H1 (cell line): ENCODE data around the gene LCP1. TPM values are rescaled to one million over a fixed set of nuclear protein-coding genes. Genes with fewer than 3 reads are reported as not detected.

Source experiments
- CTCF ChIA-PET: fragments of 300-600 bp; sonication (Branson Sonifier 250); formaldehyde crosslinking; loops from one replicate; lab custom pipeline; 2021; ENCODE audit not compliant: partially characterized antibody; lab: Charles Lee
- POLR2A ChIA-PET: fragments of 300-600 bp; sonication (Branson Sonifier 250); formaldehyde crosslinking; loops from one replicate; lab custom pipeline; 2021; ENCODE audit warnings: inconsistent platforms; ENCODE audit not compliant: partially characterized antibody; lab: Charles Lee
- DNase-seq, 2 experiments: peaks; one replicate each; pipeline versions ENCODE4 v3.0.0 to v3.0.0-alpha.2; 2010 to 2022; ENCODE audit warnings: low spot score in 2 of 2, low read depth in 1 of 2, mixed read lengths in 1 of 2
- FAIRE-seq: peaks from 2 replicates; lab custom pipeline; 2011; peaks lifted over from hg19 to GRCh38; lab: Jason Lieb, UNC
- H2AFZ ChIP-seq: 2 replicates; pipeline ENCODE4 v1.8.1; 2012; ENCODE audit warnings: low read length, inconsistent platforms
- H2AK5ac ChIP-seq: 2 replicates; pipeline ENCODE4 v1.6.1; 2013; ENCODE audit warnings: low read depth, low read length
- H2BK120ac ChIP-seq: replicated peaks from 2 replicates; pipeline ENCODE3; 2013; ENCODE audit warnings: low read depth, low read length, inconsistent platforms
- H2BK12ac ChIP-seq: 2 replicates; pipeline ENCODE4 v1.6.1; 2013; ENCODE audit warnings: low read depth, low read length
- H2BK15ac ChIP-seq: 2 replicates; pipeline ENCODE4 v1.6.1; 2013; ENCODE audit warnings: low read length
- H2BK20ac ChIP-seq: 2 replicates; pipeline ENCODE4 v1.6.1; 2013; ENCODE audit warnings: low read length
- H2BK5ac ChIP-seq: 2 replicates; pipeline ENCODE4 v1.6.1; 2013; ENCODE audit warnings: low read depth, low read length
- H3K14ac ChIP-seq: 2 replicates; pipeline ENCODE4 v1.6.1; 2013; ENCODE audit warnings: inconsistent platforms; ENCODE audit not compliant: insufficient read length
- H3K18ac ChIP-seq: 2 replicates; pipeline ENCODE4 v1.6.1; 2013; ENCODE audit warnings: low read length; ENCODE audit errors: extremely low read depth
- H3K23ac ChIP-seq: 2 replicates; pipeline ENCODE4 v1.6.1; 2013; ENCODE audit warnings: inconsistent platforms; ENCODE audit not compliant: insufficient read length
- H3K23me2 ChIP-seq: 2 replicates; pipeline ENCODE4 v1.6.1; 2013; ENCODE audit warnings: low read depth, low read length
- H3K27ac ChIP-seq: 2 replicates; pipeline ENCODE4 v1.6.1; 2011; ENCODE audit warnings: low read depth, low read length, inconsistent platforms
- H3K27me3 ChIP-seq, 4 experiments: replicated peaks in 1 of 4; 1 replicate in 1 of 4; 2 replicates in 3 of 4; pipeline versions ENCODE4 v1.6.1 to v1.8.1; 2011 to 2013; ENCODE audit warnings: low read length in 3 of 4, mild to moderate bottlenecking in 3 of 4, inconsistent platforms in 2 of 4, mixed read lengths in 2 of 4, moderate library complexity in 1 of 4; ENCODE audit not compliant: control insufficient read depth in 3 of 4, insufficient read depth in 3 of 4; ENCODE audit errors: extremely low read depth in 1 of 4
- H3K36me3 ChIP-seq, 4 experiments: 2 replicates each; pipeline versions ENCODE4 v1.6.1 to v1.8.1; 2011 to 2013; ENCODE audit warnings: mild to moderate bottlenecking in 4 of 4, low read length in 3 of 4, moderate library complexity in 2 of 4, control low read depth in 1 of 4, inconsistent platforms in 1 of 4; ENCODE audit not compliant: insufficient read depth in 4 of 4, control insufficient read depth in 2 of 4
- H3K4ac ChIP-seq: replicated peaks from 2 replicates; pipeline ENCODE3; 2013; ENCODE audit warnings: low read length, low read depth, mixed read lengths, inconsistent platforms; ENCODE audit not compliant: insufficient read length
- H3K4me1 ChIP-seq, 4 experiments: replicated peaks in 1 of 4; 1 replicate in 1 of 4; 2 replicates in 3 of 4; pipeline versions ENCODE4 v1.6.1 to v1.8.1; 2011 to 2013; ENCODE audit warnings: low read length in 3 of 4, inconsistent platforms in 2 of 4, mixed read lengths in 1 of 4; ENCODE audit not compliant: insufficient read depth in 4 of 4, control insufficient read depth in 3 of 4
- H3K4me2 ChIP-seq, 2 experiments: 2 replicates each; pipeline versions ENCODE4 v1.6.1 to v1.8.1; 2011 to 2013; ENCODE audit warnings: low read depth in 2 of 2, low read length in 2 of 2, control low read depth in 1 of 2, inconsistent platforms in 1 of 2, mild to moderate bottlenecking in 1 of 2; ENCODE audit not compliant: insufficient read depth in 1 of 2
- H3K4me3 ChIP-seq, 4 experiments: fragments of 200-600, 300-600 bp in 1 of 4; sonication (generic), shearing (Covaris generic), sonication (Bioruptor Twin) in 1 of 4; 2 replicates each; pipeline versions ENCODE4 v1.5.1 to v1.8.1; 2011 to 2016; ENCODE audit warnings: low read length in 4 of 4, low read depth in 3 of 4, control low read depth in 2 of 4, inconsistent platforms in 2 of 4, mild to moderate bottlenecking in 2 of 4, mixed read lengths in 1 of 4, moderate library complexity in 1 of 4; ENCODE audit not compliant: insufficient read depth in 2 of 4; ENCODE audit errors: extremely low read depth in 1 of 4
- H3K56ac ChIP-seq: replicated peaks from 2 replicates; pipeline ENCODE3; 2013; ENCODE audit warnings: low read depth, mild to moderate bottlenecking, mixed read lengths, low read length, inconsistent platforms; ENCODE audit not compliant: insufficient read length
- H3K79me1 ChIP-seq: 2 replicates; pipeline ENCODE4 v1.6.1; 2013; ENCODE audit warnings: low read depth, low read length, control low read depth
- H3K79me2 ChIP-seq, 2 experiments: 2 replicates each; pipeline versions ENCODE4 v1.6.1 to v1.8.1; 2012 to 2013; ENCODE audit warnings: low read length in 2 of 2, mild to moderate bottlenecking in 2 of 2, inconsistent platforms in 1 of 2; ENCODE audit not compliant: insufficient read depth in 2 of 2, control insufficient read depth in 1 of 2
- H3K9ac ChIP-seq, 4 experiments: replicated peaks in 1 of 4; 1 replicate in 1 of 4; 2 replicates in 3 of 4; pipeline versions ENCODE4 v1.6.1 to v1.8.1; 2011 to 2013; ENCODE audit warnings: low read depth in 3 of 4, low read length in 3 of 4, control low read depth in 2 of 4, mild to moderate bottlenecking in 2 of 4, moderate library complexity in 2 of 4, inconsistent platforms in 1 of 4; ENCODE audit errors: extremely low read depth in 1 of 4
- H3K9me3 ChIP-seq, 2 experiments: 2 replicates each; pipeline versions ENCODE4 v1.6.1 to v1.8.1; 2012 to 2013; ENCODE audit warnings: mild to moderate bottlenecking in 2 of 2, moderate library complexity in 2 of 2, control low read depth in 1 of 2, inconsistent platforms in 1 of 2, low read depth in 1 of 2, low read length in 1 of 2, mixed read lengths in 1 of 2; ENCODE audit not compliant: insufficient read depth in 2 of 2
- H4K20me1 ChIP-seq, 2 experiments: replicated peaks in 1 of 2; 2 replicates each; pipeline versions ENCODE3 to v1.8.1; 2011 to 2013; ENCODE audit warnings: inconsistent platforms in 2 of 2, low read length in 2 of 2, mild to moderate bottlenecking in 1 of 2; ENCODE audit not compliant: insufficient read depth in 2 of 2, control insufficient read depth in 1 of 2
- H4K5ac ChIP-seq: 2 replicates; pipeline ENCODE4 v1.6.1; 2013; ENCODE audit warnings: low read length, low read depth, mixed read lengths, inconsistent platforms; ENCODE audit not compliant: insufficient read length
- H4K8ac ChIP-seq: 2 replicates; pipeline ENCODE4 v1.8.0; 2013; ENCODE audit warnings: mild to moderate bottlenecking, moderate library complexity, low read length, inconsistent platforms; ENCODE audit not compliant: insufficient read depth; ENCODE audit errors: extremely low read depth
- H4K91ac ChIP-seq: replicated peaks from 2 replicates; pipeline ENCODE3; 2013; ENCODE audit warnings: low read length, mixed read lengths, inconsistent platforms; ENCODE audit not compliant: insufficient read length
- GABPA ChIP-seq: IDR thresholded peaks from 2 replicates; pipeline ENCODE4 v1.6.1; 2011; ENCODE audit warnings: mild to moderate bottlenecking, low read length, moderate library complexity, borderline replicate concordance; ENCODE audit not compliant: insufficient read depth
- WGBS, 2 experiments: shearing (Covaris generic) in 1 of 2; methylation state at CpG; one replicate each; pipeline versions ENCODE4 v1.1.6 to v1.1.7; 2013 to 2015; ENCODE audit warnings: low lambda C conversion rate in 2 of 2, mixed read lengths in 2 of 2, inconsistent platforms in 1 of 2, low coverage in 1 of 2, missing lambda C conversion rate in 1 of 2; ENCODE audit not compliant: insufficient replicate concordance in 2 of 2, insufficient coverage in 1 of 2, insufficient read length in 1 of 2; ENCODE audit errors: extremely low coverage in 1 of 2, missing lambda C conversion rate in 1 of 2; 5-methylcytosine and 5-hydroxymethylcytosine counted together
- polyA plus RNA-seq, 7 experiments: library from polyadenylated mRNA; depleted of rRNA in 3 of 7; stranded (reverse) in 5 of 7; unstranded in 2 of 7; fragments of >200 nt in 5 of 7; fragments of 200-250 nt in 2 of 7; gene quantifications; 1 replicate in 5 of 7; 2 replicates in 1 of 7; 4 replicates in 1 of 7; pipeline versions ENCODE4 v1.2.1 to v1.2.3, GENCODE V29; 2011 to 2013; ENCODE audit warnings: missing spikeins in 2 of 7, mixed read lengths in 2 of 7
- total RNA-seq: library from RNA; stranded (reverse); fragmentation: NEBNext Ultra II Directional; extraction: Animal tissue kit (Norgen Biotek cat#: 25700); gene quantifications from 2 replicates; pipeline ENCODE4 v1.2.1, GENCODE V29; 2021

LCP1 gene
- total and polyA plus RNA-seq, 2 of the 8 experiments (the other 6 are each of a cell fraction or from before 2014, with no cell fraction given) = 0.65 to 4.3 TPM

- no peaks in the 10 kb centered on the region for H3K27me3 ChIP-seq
- no peak overlapping the region for H3K4me2 ChIP-seq
- H3K27ac ChIP-seq = no peak overlapping the region
- H3K9me3 ChIP-seq = no peaks in the 10 kb centered on the region
- no peak overlapping the region for H2AFZ ChIP-seq
- no peak overlapping the region for H2BK12ac ChIP-seq
- no peaks in the 10 kb centered on the region for H3K4me1 ChIP-seq
- CTCF ChIA-PET = interaction anchor here (0.6 to 2.1 kb wide), 3 partner anchors 13 to 159 kb away, joined by 3 to 9 read pairs (median 5); no protein-coding TSS in a partner anchor
- no peak overlapping the region for H3K18ac ChIP-seq
- H2BK5ac ChIP-seq = no peak overlapping the region
- no peak overlapping the region for H3K9ac ChIP-seq
- H3K23ac ChIP-seq = no peak overlapping the region
- H3K56ac ChIP-seq = no peak overlapping the region
- H2BK15ac ChIP-seq = no peak overlapping the region
- H3K79me2 ChIP-seq = no peaks in the 10 kb centered on the region
- no peak overlapping the region for H3K4ac ChIP-seq
- H2BK120ac ChIP-seq = no peak overlapping the region
- no peaks in the 10 kb centered on the region for H3K23me2 ChIP-seq
- WGBS, 2 experiments = 87% methylated on average over 7 of the region's 7 CpGs; no CpG with 5 or more reads in 1 of the 2 experiments
- no peak for TF ChIP-seq GABPA
- FAIRE-seq = no peak
- no peak overlapping the region for H4K8ac ChIP-seq
- H3K36me3 ChIP-seq = no peaks in the 10 kb centered on the region
- H4K91ac ChIP-seq = no peak overlapping the region
- no peaks in the 10 kb centered on the region for H3K79me1 ChIP-seq
- POLR2A ChIA-PET = no interaction called here
- H3K4me3 ChIP-seq = no peak overlapping the region
- no peak overlapping the region for H2AK5ac ChIP-seq
- no peak overlapping the region for H2BK20ac ChIP-seq
- no peak for DNase-seq
- H3K14ac ChIP-seq = no peak overlapping the region
- H4K5ac ChIP-seq = no peak overlapping the region
- H4K20me1 ChIP-seq = no peaks in the 10 kb centered on the region
Observed at GRCh38 chr13:46154136-46154801, 27.7 kb downstream of the LCP1 start.
